SU-DHL-6 (cell line): Measurements from ENCODE around the gene ATOX1.

ENCODE experiments used
- H2AFZ ChIP-seq: fragments of 200-600 bp; sonication (generic); 2 replicates; pipeline ENCODE4 v1.6.1; 2014; ENCODE audit warnings: low read depth, mild to moderate bottlenecking, moderate library complexity, mixed read lengths, antibody characterized with exemption, low read length; ENCODE audit not compliant: severe bottlenecking
- H3F3A ChIP-seq: fragments of 200-600 bp; shearing (Covaris generic); 2 replicates; pipeline ENCODE4 v1.6.0; 2016; ENCODE audit warnings: antibody characterized with exemption, mild to moderate bottlenecking; ENCODE audit not compliant: insufficient read depth
- H3K27ac ChIP-seq: fragments of 200-600 bp; sonication (generic); 2 replicates; pipeline ENCODE4 v1.5.1; 2016; ENCODE audit warnings: low read depth, mild to moderate bottlenecking, low read length, moderate library complexity, mixed read lengths
- H3K27me3 ChIP-seq: fragments of 200-600 bp; sonication (generic), shearing (Covaris generic); 2 replicates; pipeline ENCODE4 v1.6.0; 2014; ENCODE audit warnings: mild to moderate bottlenecking, low read length
- H3K36me3 ChIP-seq: fragments of 200-600 bp; sonication (generic); 2 replicates; pipeline ENCODE4 v1.6.1; 2014; ENCODE audit warnings: mild to moderate bottlenecking, low read length, mixed read lengths
- H3K4me2 ChIP-seq: fragments of 300-600, 200-600 bp; shearing (Covaris generic), sonication (generic); 2 replicates; pipeline ENCODE4 v1.6.0; 2014; ENCODE audit warnings: low read length, low read depth, mild to moderate bottlenecking; ENCODE audit not compliant: poor library complexity, severe bottlenecking
- H3K4me3 ChIP-seq: fragments of 200-600 bp; sonication (generic); 2 replicates; pipeline ENCODE4 v1.5.1; 2014; ENCODE audit warnings: antibody characterized with exemption, low read length, mild to moderate bottlenecking, mixed read lengths; ENCODE audit not compliant: insufficient read depth, poor library complexity, severe bottlenecking
- H3K79me2 ChIP-seq: fragments of 200-600 bp; sonication (generic); 2 replicates; pipeline ENCODE4 v1.6.1; 2014; ENCODE audit warnings: mild to moderate bottlenecking, low read length, moderate library complexity; ENCODE audit not compliant: insufficient read depth
- H3K9ac ChIP-seq: fragments of 200-600 bp; sonication (generic); 2 replicates; pipeline ENCODE4 v1.7.0; 2014; ENCODE audit warnings: mild to moderate bottlenecking, low read length
- H3K9me2 ChIP-seq: fragments of 200-600 bp; sonication (generic); replicated peaks from 2 replicates; pipeline ENCODE4 v1.6.1; 2014; ENCODE audit warnings: low read length; ENCODE audit not compliant: insufficient read depth
- H3K9me3 ChIP-seq: fragments of 200-600 bp; sonication (generic); 2 replicates; pipeline ENCODE4 v1.6.1; 2014; ENCODE audit warnings: low read length, mixed read lengths; ENCODE audit not compliant: insufficient read depth
- H4K20me1 ChIP-seq: fragments of 200-600 bp; sonication (generic); 2 replicates; pipeline ENCODE4 v1.6.1; 2014; ENCODE audit warnings: low read depth, mild to moderate bottlenecking, antibody characterized with exemption, low read length, moderate library complexity, mixed read lengths
- EZH2phosphoT487 ChIP-seq: fragments of 200-600 bp; sonication (generic), shearing (Covaris generic); conservative IDR thresholded peaks from 2 replicates; pipeline ENCODE4 v1.6.1; 2018; ENCODE audit warnings: mild to moderate bottlenecking, antibody characterized with exemption, low read length, moderate library complexity, mixed read lengths
- TF ChIP-seq, protein P1 (sequence below): fragments of 200-600 bp; sonication (generic); IDR thresholded peaks from one replicate; pipeline ENCODE4 v1.5.1; 2017; ENCODE audit warnings: antibody characterized with exemption, mild to moderate bottlenecking, low read length, moderate library complexity; ENCODE audit not compliant: insufficient read depth, poor library complexity, severe bottlenecking

The ATOX1 gene

DNA sequence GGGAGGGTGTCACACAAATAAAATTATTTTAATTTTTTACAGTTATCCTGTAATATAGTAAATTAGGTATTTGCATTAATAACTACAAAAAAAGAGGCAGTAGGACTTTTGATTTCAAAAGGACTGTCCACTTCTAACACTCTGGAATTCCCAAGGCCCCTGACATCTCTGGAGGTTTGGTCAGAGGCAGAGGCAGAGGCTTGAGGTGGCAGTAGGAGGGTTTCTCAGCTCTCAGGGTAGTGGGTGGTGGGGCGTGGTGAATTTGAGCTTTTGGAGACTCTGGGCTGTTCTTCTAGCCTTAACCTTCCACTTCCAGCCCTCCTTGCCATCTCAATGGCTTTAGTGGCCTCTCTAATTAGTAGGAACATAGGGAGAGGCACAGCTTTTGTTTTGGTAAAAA is 22.8 kb downstream of the ATOX1 start:
- no peaks in the 10 kb centered on the region for H3F3A ChIP-seq
- no peak overlapping the region for H3K4me3 ChIP-seq
- no peaks in the 10 kb centered on the region for H3K9me2 ChIP-seq
- no peaks in the 10 kb centered on the region for H4K20me1 ChIP-seq
- H3K27ac ChIP-seq = no peak overlapping the region
- no peaks in the 10 kb centered on the region for H3K27me3 ChIP-seq
- no peaks in the 10 kb centered on the region for H3K9me3 ChIP-seq
- TF ChIP-seq EZH2phosphoT487 = no peak
- TF ChIP-seq, protein P1, sequence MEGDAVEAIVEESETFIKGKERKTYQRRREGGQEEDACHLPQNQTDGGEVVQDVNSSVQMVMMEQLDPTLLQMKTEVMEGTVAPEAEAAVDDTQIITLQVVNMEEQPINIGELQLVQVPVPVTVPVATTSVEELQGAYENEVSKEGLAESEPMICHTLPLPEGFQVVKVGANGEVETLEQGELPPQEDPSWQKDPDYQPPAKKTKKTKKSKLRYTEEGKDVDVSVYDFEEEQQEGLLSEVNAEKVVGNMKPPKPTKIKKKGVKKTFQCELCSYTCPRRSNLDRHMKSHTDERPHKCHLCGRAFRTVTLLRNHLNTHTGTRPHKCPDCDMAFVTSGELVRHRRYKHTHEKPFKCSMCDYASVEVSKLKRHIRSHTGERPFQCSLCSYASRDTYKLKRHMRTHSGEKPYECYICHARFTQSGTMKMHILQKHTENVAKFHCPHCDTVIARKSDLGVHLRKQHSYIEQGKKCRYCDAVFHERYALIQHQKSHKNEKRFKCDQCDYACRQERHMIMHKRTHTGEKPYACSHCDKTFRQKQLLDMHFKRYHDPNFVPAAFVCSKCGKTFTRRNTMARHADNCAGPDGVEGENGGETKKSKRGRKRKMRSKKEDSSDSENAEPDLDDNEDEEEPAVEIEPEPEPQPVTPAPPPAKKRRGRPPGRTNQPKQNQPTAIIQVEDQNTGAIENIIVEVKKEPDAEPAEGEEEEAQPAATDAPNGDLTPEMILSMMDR = no peak
- H3K9ac ChIP-seq = no peak overlapping the region
- H2AFZ ChIP-seq = no peak overlapping the region
- no peak overlapping the region for H3K4me2 ChIP-seq
- H3K36me3 ChIP-seq = no peaks in the 10 kb centered on the region
- no peaks in the 10 kb centered on the region for H3K79me2 ChIP-seq

- no peaks in the 10 kb centered on the region for H3K79me2 ChIP-seq
- H3K4me2 ChIP-seq = no peak overlapping the region
- no peaks in the 10 kb centered on the region for H3K9me2 ChIP-seq
- no peaks in the 10 kb centered on the region for H3F3A ChIP-seq
- H4K20me1 ChIP-seq = no peaks in the 10 kb centered on the region
- no peak overlapping the region for H3K27ac ChIP-seq
- TF ChIP-seq, protein P1 = no peak
- TF ChIP-seq EZH2phosphoT487 = no peak
- H3K27me3 ChIP-seq = no peaks in the 10 kb centered on the region
- H3K9ac ChIP-seq = no peak overlapping the region
- no peaks in the 10 kb centered on the region for H3K9me3 ChIP-seq
- no peaks in the 10 kb centered on the region for H3K36me3 ChIP-seq
- no peak overlapping the region for H3K4me3 ChIP-seq
- H2AFZ ChIP-seq = no peak overlapping the region
These were observed 24.4 kb downstream of the ATOX1 start for GRCh38 chr5:151734064-151734408.

DNA sequence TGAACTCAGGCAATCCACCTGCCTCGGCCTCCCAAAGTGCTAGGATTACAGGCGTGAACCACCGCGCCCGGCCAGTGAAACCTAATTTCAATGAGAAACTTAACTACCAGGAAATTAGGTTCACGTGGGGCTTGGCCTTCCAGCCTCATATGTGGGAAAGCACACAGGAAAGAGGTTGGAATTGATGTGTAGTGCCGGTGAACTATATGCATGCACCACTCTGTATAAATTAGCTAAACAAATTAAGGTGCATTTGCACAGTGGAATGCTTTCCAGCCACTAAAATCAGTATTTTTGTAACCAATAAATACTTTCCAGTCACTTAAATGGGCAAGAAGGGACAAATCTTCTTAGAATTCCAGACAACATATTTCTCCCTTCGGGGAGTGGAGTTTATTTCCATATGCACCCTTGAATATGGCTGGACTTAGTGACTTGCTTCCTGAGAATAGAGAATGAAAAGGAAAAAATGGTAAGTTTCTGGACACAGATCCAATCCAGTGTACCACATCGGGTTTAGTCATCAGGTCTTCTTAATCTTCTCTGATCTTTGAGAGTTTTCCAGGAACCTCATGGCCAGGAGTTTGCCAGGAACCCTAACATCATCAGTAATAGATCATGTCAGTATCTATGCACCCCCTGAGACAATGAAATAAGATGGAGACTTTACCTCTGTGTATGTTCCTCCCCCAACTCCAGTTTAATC is 24.9 kb downstream of the ATOX1 start:
- Histone ChIP-seq H3K9me2 (no peaks in the 10 kb centered on the region), H3K36me3 (no peaks in the 10 kb centered on the region), H3K79me2 (no peaks in the 10 kb centered on the region), H2AFZ (no peak overlapping the region), H4K20me1 (no peaks in the 10 kb centered on the region), H3K27ac (no peak overlapping the region), H3F3A (no peaks in the 10 kb centered on the region), H3K4me2 (no peak overlapping the region), H3K27me3 (no peaks in the 10 kb centered on the region), H3K9ac (no peak overlapping the region), H3K4me3 (no peak overlapping the region), H3K9me3 (no peaks in the 10 kb centered on the region)
- TF ChIP-seq, protein P1 = no peak
- TF ChIP-seq EZH2phosphoT487 = no peak
